T-helper 2 cell treated with Interferon-gamma antibody and Interleukin-4, amounts not matched to agents 5 μg/mL and 100 μg/mL, for 36 hours (primary cell): Measurements from ENCODE around the gene CDC37.

Experiments used
- DNase-seq: peaks from one replicate; pipeline ENCODE4 v3.0.0; 2021; ENCODE audit warnings: low spot score
- H3K27ac Mint-ChIP-seq: one replicate; pipeline ENCODE4 v1.8.0; 2021; ENCODE audit warnings: mild to moderate bottlenecking, mixed read lengths
- H3K27me3 Mint-ChIP-seq: one replicate; pipeline ENCODE4 v1.8.0; 2021; ENCODE audit warnings: low read depth, mixed read lengths
- H3K36me3 Mint-ChIP-seq: one replicate; pipeline ENCODE4 v1.8.0; 2021; ENCODE audit warnings: low read depth, mixed read lengths
- H3K4me1 Mint-ChIP-seq: one replicate; pipeline ENCODE4 v1.8.0; 2021; ENCODE audit warnings: low read depth, mixed read lengths
- H3K4me3 Mint-ChIP-seq: one replicate; pipeline ENCODE4 v1.8.0; 2022; ENCODE audit warnings: mild to moderate bottlenecking, moderate library complexity, mixed read lengths
- H3K9me3 Mint-ChIP-seq: one replicate; pipeline ENCODE4 v1.8.0; 2021; ENCODE audit warnings: mixed read lengths

CDC37 gene

DNA sequence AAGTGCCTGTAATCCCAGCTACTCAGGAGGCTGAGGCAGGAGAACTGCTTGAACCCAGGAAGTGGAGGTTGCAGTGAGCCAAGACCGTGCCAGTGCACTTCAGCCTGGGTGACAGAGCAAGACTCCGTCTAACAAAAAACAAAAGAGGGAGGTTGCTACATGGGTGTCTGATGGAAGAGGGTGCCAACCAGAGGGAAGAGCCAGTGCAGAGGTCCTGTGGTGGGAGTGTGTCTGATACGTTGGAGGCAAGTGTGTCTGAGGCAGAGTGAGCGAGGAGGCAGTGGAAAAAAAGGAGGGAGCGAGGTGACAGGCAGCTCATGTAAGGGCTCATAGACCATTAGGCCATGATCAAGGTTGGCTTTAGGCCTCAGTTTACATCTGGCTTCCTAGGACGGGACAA, 23.8 kb upstream of the CDC37 start:
- Mint-ChIP-seq H3K9me3 (no peaks in the 10 kb centered on the region), H3K4me3 (peak overlapping the region; percentile 60), H3K27me3 (peaks cover 6% of the 10 kb centered on the region), H3K36me3 (peaks cover 27% of the 10 kb centered on the region), H3K4me1 (peaks cover 70% of the 10 kb centered on the region), H3K27ac (peak overlapping the region; percentile 92)
- DNase-seq = no peak

GRCh38 chr19:10424011-10424637, 20.8 kb upstream of the CDC37 start:
- H3K4me1 Mint-ChIP-seq = peaks cover 64% of the 10 kb centered on the region

GRCh38 chr19:10422846-10423245, 19.5 kb upstream of the CDC37 start:
- Mint-ChIP-seq H3K27me3 (no peaks in the 10 kb centered on the region), H3K27ac (peak overlapping the region; percentile 51), H3K4me3 (peak overlapping the region; percentile 96), H3K4me1 (peaks cover 61% of the 10 kb centered on the region), H3K36me3 (peaks cover 20% of the 10 kb centered on the region), H3K9me3 (no peaks in the 10 kb centered on the region)
- no peak for DNase-seq

More at GRCh38 chr19:10424011-10424637, 20.8 kb upstream of the CDC37 start:
- H3K36me3 Mint-ChIP-seq = peaks cover 23% of the 10 kb centered on the region
- H3K27me3 Mint-ChIP-seq = peaks cover 2% of the 10 kb centered on the region
- H3K4me3 Mint-ChIP-seq = peak overlapping the region; percentile 96
- peak; percentile 73 for DNase-seq
- H3K27ac Mint-ChIP-seq = peak overlapping the region; percentile 80
- H3K9me3 Mint-ChIP-seq = no peaks in the 10 kb centered on the region

DNA sequence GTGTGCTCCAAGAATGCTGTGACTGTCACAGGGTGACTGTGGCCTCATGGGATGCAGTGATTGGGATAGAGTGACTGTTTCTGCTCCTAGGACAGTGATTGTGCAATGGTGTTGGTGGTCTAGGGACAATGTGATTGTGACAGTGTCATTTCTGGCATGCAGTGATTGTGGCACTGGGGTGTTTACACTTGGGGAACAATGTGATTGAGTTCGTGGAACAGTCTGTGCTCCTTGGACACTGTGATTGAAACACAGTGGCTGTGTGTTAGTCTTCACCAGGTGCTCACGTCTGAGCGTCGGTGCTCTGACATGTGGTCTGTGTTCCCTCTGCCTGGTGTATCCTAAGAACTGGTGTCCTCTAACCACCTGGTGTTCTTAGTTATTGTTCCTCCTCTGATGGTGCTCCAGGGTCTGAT, 18.7 kb upstream of the CDC37 start:
- no peaks in the 10 kb centered on the region for H3K27me3 Mint-ChIP-seq

GRCh38 chr19:10421240-10422045, 18.1 kb upstream of the CDC37 start:
- Mint-ChIP-seq H3K4me3 (peak overlapping the region; percentile 96), H3K27me3 (no peaks in the 10 kb centered on the region), H3K27ac (peak overlapping the region; percentile 85)

More for the DNA sequence above, 18.7 kb upstream of the CDC37 start:
- H3K4me3 Mint-ChIP-seq = peak overlapping the region; percentile 96
- H3K9me3 Mint-ChIP-seq = no peaks in the 10 kb centered on the region
- H3K4me1 Mint-ChIP-seq = peaks cover 56% of the 10 kb centered on the region
- H3K27ac Mint-ChIP-seq = peak overlapping the region; percentile 85
- no peak for DNase-seq
- peaks cover 17% of the 10 kb centered on the region for H3K36me3 Mint-ChIP-seq

GRCh38 chr19:10420444-10421239, 17.3 kb upstream of the CDC37 start, which contains the start of gene PDE4A:
Gene PDE4A, plus strand, starts transcription at chr19:10420538. Its CDS starts 227 bp downstream, at chr19:10420765.
- Mint-ChIP-seq H3K27me3 (no peaks in the 10 kb centered on the region), H3K4me3 (peak within 1 kb of the TSS; percentile 97), H3K9me3 (no peaks in the 10 kb centered on the region), H3K36me3 (peaks cover 19% of the 10 kb centered on the region), H3K27ac (peak within 1 kb of the TSS; percentile 91), H3K4me1 (peaks cover 57% of the 10 kb centered on the region)
- peak; percentile 84 for DNase-seq

More at GRCh38 chr19:10421240-10422045, 18.1 kb upstream of the CDC37 start:
- Mint-ChIP-seq H3K36me3 (peaks cover 19% of the 10 kb centered on the region), H3K9me3 (no peaks in the 10 kb centered on the region), H3K4me1 (peaks cover 58% of the 10 kb centered on the region)
- DNase-seq = no peak

DNA sequence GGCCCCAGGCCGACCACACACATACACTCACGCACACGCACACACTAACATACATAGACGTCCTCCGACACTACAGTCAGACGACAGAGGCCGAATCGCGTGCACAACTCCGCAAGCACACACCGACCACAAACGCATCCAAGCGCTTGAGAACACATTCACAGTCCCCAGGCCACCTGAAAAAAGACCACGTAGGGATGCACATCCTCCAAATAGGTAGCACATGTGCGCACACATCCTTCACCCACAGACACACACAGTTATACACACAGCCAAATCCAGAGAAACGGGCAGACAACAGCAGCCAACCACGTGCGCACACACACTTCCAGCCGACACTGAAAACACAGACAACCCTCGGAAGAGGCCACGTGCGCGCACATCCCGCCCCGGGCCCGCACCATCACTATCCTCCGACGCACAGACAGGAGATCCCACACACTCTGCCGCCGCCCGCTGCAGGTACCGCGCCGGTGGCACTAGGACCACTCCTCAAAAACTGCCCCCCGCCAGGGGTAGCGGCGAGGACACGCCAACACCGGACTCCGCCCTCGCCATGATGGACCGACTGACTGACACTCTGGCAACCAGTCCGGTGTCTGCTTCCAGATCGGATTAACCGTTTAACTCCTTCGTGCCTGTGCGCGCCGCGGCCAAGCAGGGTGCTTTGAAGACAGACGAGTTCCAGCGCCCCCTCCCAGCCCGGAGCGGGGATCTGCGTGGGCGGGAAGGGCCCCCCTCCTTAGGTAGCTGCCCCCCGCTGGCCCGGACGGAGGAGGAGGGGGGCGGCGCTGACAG, 16.5 kb upstream of the CDC37 start:
- Mint-ChIP-seq H3K4me3 (peak overlapping the region; percentile 97), H3K27me3 (no peaks in the 10 kb centered on the region), H3K9me3 (no peaks in the 10 kb centered on the region), H3K27ac (peak overlapping the region; percentile 91), H3K36me3 (peaks cover 16% of the 10 kb centered on the region), H3K4me1 (peaks cover 53% of the 10 kb centered on the region)
- peak; percentile 83 for DNase-seq

DNA sequence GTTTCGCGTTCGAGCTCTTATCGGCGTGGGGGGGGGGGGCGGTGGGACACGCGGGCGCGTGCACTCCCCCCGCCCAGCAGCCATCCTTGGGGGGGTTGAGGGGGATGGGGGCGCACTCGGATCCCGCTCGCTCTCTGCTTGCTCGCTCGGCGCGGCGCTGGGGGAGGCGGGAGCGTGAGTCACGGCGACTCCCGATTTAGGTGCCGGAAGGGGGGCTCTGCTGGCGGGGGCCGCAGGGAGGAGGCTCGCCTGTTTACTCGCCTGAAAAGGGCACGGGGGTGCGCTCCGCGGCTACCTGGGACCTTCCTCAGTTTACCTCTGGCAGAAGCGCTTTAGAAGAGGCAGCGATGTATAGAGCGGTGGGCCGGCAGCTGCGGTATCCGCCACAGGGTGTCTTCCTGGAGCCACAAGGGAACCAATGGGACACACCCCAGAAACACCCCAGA, 15.9 kb upstream of the CDC37 start:
- peaks cover 53% of the 10 kb centered on the region for H3K4me1 Mint-ChIP-seq
- H3K36me3 Mint-ChIP-seq = peaks cover 16% of the 10 kb centered on the region
- no peak for DNase-seq
- H3K27ac Mint-ChIP-seq = peak overlapping the region; percentile 91
- H3K4me3 Mint-ChIP-seq = peak overlapping the region; percentile 97
- H3K9me3 Mint-ChIP-seq = no peaks in the 10 kb centered on the region
- H3K27me3 Mint-ChIP-seq = no peaks in the 10 kb centered on the region

- peaks cover 54% of the 10 kb centered on the region for H3K4me1 Mint-ChIP-seq
- DNase-seq = no peak
- peaks cover 17% of the 10 kb centered on the region for H3K36me3 Mint-ChIP-seq
- H3K9me3 Mint-ChIP-seq = no peaks in the 10 kb centered on the region
- H3K27ac Mint-ChIP-seq = peak overlapping the region; percentile 80
- no peaks in the 10 kb centered on the region for H3K27me3 Mint-ChIP-seq
- peak overlapping the region; percentile 97 for H3K4me3 Mint-ChIP-seq
These were observed 15.3 kb upstream of the CDC37 start for GRCh38 chr19:10418485-10419199.

GRCh38 chr19:10418235-10418484, 14.8 kb upstream of the CDC37 start:
- Mint-ChIP-seq H3K4me1 (peaks cover 53% of the 10 kb centered on the region), H3K36me3 (peaks cover 17% of the 10 kb centered on the region), H3K9me3 (no peaks in the 10 kb centered on the region), H3K27ac (peak overlapping the region; percentile 80), H3K27me3 (no peaks in the 10 kb centered on the region), H3K4me3 (peak overlapping the region; percentile 97)
- DNase-seq = no peak

DNA sequence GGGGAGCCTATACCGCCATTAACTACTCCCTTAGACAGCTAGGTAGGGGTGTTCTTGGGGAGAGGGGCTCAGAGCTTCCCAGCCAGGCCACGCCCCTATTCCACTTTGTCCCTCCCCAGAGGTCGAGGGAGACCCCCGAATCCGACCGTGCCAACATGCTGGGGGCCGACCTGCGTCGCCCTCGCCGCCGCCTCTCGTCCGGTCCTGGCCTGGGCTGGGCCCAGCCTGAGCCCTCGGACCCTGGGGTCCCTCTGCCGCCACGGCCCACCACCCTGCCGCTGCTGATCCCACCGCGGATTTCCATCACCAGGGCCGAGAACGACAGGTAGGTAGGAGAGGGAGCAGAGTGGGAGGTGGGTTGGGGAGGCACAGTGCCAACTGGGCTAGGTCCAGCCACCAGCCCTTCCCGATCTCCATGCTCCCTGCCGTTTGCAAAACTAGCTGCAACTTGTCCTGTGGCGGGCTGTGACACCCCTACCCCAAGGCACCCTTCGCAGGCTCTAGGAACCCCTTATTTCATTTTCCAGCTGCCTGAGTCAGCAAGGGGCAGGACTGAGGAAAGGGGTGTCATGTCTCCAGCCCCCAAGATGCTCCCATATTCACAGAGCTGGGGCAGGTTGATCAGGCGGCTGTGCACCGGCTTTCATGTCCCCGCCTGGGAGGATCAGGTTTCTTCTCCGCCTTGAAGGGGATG, 14.3 kb upstream of the CDC37 start:
- Mint-ChIP-seq H3K27ac (peak overlapping the region; percentile 80), H3K4me1 (peaks cover 53% of the 10 kb centered on the region), H3K27me3 (no peaks in the 10 kb centered on the region), H3K4me3 (peak overlapping the region; percentile 97), H3K9me3 (no peaks in the 10 kb centered on the region), H3K36me3 (peaks cover 17% of the 10 kb centered on the region)
- DNase-seq = no peak

DNA sequence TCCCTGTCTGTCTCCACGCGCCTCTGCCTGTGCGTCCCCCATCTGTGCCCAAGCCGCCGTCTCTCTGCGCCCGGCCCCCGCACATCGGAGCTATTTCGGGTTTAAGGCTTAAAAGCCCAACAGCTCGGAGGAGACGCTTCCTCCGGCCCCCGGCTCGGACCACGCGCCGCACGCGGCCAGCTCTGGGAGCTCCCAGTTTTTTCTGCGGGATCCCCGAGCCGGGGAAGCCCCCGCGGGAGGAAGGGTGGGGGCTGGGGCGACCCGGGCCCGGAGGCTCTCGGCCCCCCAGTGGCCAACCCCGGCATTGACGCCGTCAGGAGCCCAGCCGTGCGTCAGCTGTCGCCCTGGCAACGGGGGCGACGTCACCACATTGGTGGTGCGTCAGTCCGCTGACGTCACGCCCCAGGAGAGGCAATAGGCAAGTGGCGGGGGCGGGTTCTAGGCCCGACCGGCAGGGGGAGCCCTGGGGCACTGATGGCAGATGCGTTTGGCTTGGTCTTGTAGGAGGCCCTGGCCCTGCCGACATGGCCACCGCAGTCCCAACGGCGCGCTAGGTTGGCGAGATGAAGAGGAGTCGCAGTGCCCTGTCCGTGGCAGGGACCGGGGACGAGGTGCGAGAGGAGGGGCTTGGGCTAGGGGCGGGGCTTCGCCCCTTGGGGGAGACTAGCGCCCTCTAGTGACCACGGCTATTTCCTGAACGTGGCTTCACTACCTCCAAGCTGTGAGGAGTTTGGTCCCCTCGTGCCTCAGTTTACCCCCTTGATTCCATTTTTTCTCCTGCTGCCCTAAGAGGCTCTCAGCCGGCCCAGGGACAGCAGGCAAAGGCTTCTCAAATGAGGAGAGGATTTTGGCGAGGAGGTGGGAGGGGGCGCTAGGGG, 13.3 kb upstream of the CDC37 start:
- peak overlapping the region; percentile 98 for H3K27ac Mint-ChIP-seq
- H3K4me3 Mint-ChIP-seq = peak overlapping the region; percentile 85
- peaks cover 14% of the 10 kb centered on the region for H3K36me3 Mint-ChIP-seq
- H3K9me3 Mint-ChIP-seq = no peaks in the 10 kb centered on the region
- H3K4me1 Mint-ChIP-seq = peaks cover 50% of the 10 kb centered on the region
- DNase-seq = peak; percentile 96
- no peaks in the 10 kb centered on the region for H3K27me3 Mint-ChIP-seq
